BJ (cell line): Measurements from ENCODE around the gene BACE2. TPM values are rescaled to one million over a fixed set of nuclear protein-coding genes. Genes with fewer than 3 reads are reported as not detected.

Source experiments
- CTCF ChIA-PET: fragments of 350-600 bp; formaldehyde crosslinking; extraction: SDS; loops from one replicate; lab custom pipeline; 2021; ENCODE audit warnings: antibody characterized with exemption, inconsistent platforms; lab: Yijun Ruan, JAX
- POLR2A ChIA-PET: fragments of 300-600 bp; sonication (Branson Sonifier 250); formaldehyde crosslinking; extraction: SDS; loops from one replicate; lab custom pipeline; 2021; ENCODE audit warnings: antibody characterized with exemption; lab: Charles Lee
- DNase-seq: peaks from one replicate; pipeline ENCODE4 v3.0.0-alpha.2; 2011; ENCODE audit warnings: low read depth
- H3K27me3 ChIP-seq: 2 replicates; pipeline ENCODE4 v1.6.0; 2011; ENCODE audit warnings: low read length; ENCODE audit not compliant: control insufficient read depth, insufficient read depth
- H3K36me3 ChIP-seq: 2 replicates; pipeline ENCODE4 v1.5.1; 2011; ENCODE audit warnings: low read length; ENCODE audit not compliant: control insufficient read depth, insufficient read depth
- H3K4me3 ChIP-seq: 2 replicates; pipeline ENCODE4 v1.5.1; 2011; ENCODE audit warnings: low read depth, mild to moderate bottlenecking, control low read depth, low read length
- polyA plus RNA-seq: library from polyadenylated mRNA; depleted of rRNA; stranded (reverse); fragments of >200 nt; gene quantifications from 2 replicates; pipeline ENCODE4 v1.2.3, GENCODE V29; 2011
- TF ChIP-seq, protein P1 (sequence below): IDR thresholded peaks from 2 replicates; pipeline ENCODE4 v1.5.1; 2011; ENCODE audit warnings: low read depth, mild to moderate bottlenecking, control low read depth, inconsistent platforms, low read length, moderate library complexity; ENCODE audit not compliant: insufficient read depth

The BACE2 gene
- polyA plus RNA-seq, 1 experiment, result 38.5 TPM

DNA sequence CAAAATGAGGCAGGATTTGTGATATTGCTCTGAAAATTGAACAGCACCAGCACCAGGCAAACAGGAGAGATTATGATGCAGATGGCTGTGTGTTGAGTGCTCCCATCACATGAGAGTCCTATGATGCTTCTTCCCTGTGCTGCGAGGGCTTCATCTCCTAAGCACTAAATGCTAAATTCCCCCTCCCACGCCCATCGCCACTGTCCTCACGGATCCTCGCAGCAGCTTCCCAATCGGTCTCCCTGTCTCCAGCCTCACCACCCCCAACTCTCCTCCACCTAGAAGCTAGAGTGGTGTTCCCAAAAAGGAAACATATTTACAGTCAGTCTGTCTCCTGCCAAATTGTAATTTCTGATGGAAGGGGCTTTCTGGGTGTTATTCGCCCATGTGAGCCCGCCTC, 4.9 kb upstream of the BACE2 start:
- no peak overlapping the region for H3K4me3 ChIP-seq
- no peaks in the 10 kb centered on the region for H3K36me3 ChIP-seq
- TF ChIP-seq, protein P1, sequence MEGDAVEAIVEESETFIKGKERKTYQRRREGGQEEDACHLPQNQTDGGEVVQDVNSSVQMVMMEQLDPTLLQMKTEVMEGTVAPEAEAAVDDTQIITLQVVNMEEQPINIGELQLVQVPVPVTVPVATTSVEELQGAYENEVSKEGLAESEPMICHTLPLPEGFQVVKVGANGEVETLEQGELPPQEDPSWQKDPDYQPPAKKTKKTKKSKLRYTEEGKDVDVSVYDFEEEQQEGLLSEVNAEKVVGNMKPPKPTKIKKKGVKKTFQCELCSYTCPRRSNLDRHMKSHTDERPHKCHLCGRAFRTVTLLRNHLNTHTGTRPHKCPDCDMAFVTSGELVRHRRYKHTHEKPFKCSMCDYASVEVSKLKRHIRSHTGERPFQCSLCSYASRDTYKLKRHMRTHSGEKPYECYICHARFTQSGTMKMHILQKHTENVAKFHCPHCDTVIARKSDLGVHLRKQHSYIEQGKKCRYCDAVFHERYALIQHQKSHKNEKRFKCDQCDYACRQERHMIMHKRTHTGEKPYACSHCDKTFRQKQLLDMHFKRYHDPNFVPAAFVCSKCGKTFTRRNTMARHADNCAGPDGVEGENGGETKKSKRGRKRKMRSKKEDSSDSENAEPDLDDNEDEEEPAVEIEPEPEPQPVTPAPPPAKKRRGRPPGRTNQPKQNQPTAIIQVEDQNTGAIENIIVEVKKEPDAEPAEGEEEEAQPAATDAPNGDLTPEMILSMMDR, result no peak
- no peaks in the 10 kb centered on the region for H3K27me3 ChIP-seq
- ChIA-PET CTCF (interaction anchor here (0.6 kb wide), 1 partner anchor 36 kb away, joined by 3 read pairs; no protein-coding TSS in a partner anchor), POLR2A (no interaction called here)
- DNase-seq, result no peak

DNA sequence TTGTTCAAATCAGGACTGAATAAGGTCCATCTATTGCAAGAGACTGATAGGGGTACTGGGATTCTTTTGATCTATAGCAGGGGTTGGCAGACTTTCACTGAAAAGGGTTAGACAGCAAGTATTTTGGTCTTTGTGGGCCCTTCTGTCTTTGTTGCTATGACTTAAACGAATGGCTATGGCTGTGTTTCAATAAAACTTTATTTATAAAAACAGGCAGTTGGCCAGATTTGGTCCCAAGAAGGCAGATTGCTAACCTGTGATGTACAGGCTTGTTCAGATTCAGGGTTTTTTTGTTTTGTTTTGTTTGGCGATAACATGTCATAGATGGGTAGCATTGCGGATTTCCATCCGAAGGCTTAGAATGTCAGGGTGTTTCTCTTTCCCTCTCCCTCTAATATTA, 3.9 kb upstream of the BACE2 start:
- Histone ChIP-seq H3K36me3 (no peaks in the 10 kb centered on the region), H3K4me3 (no peak overlapping the region), H3K27me3 (no peaks in the 10 kb centered on the region)
- TF ChIP-seq, protein P1, result no peak
- DNase-seq, result no peak
- ChIA-PET POLR2A (no interaction called here), CTCF (no interaction called here)

DNA sequence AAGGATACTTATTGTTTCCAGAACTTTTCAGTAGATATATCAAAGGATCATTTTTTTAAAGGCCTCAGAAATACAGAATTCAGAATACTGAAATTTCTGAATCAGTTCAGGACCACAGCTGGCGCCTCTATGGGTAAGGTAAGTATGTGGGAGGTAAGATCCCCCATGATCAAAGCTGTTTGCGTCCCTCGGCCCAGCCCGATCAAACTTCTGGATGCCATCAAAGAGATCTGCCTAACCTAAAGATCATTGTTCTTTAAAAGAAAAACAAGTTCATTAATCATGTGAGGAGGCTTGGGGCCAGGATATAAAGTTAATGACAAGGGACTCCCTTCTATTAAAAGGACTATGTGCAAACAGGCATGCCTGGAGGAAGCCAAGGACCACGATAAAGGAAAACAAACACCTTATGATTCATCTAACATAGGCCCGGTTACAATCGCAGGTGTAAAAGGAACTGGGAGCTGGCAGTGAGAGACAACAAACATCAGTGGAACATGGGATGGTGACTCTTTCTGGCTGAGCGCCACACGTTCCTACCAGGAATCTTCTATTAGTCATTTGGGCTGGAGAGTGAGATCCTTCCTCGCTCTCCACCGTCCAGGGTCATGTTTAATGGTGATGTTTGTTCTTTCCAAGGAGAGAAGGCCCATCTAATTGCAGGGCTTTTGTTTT, 2.8 kb upstream of the BACE2 start:
- Histone ChIP-seq H3K27me3 (no peaks in the 10 kb centered on the region), H3K4me3 (no peak overlapping the region), H3K36me3 (no peaks in the 10 kb centered on the region)
- ChIA-PET POLR2A (no interaction called here), CTCF (no interaction called here)
- TF ChIP-seq, protein P1, result no peak
- no peak for DNase-seq

DNA sequence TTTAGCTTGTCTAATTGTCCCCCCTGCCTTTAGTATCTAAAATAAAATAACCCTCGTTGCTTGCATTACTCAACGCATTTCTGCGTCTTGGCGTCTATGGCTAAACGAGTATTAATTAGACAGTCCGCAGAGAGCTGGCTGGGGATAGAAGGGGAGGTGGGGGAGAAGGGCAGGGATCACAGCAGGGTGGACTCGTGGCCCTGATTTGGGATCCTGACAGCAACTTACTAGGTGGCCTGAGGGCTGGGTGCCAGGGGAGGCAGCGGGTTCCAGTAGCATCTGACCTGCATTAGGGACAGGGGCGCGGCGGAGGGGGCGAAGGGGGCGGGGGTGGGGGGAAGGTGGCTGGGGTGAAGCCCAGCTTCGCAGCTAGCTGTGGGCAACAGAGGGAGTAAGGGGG, 1.1 kb upstream of the BACE2 start:
- TF ChIP-seq, protein P1, result no peak
- CTCF ChIA-PET, result interaction anchor here (0.8 to 2.7 kb wide), 5 partner anchors 8 to 650 kb away, joined by 3 to 9 read pairs (median 4); no protein-coding TSS in a partner anchor

DNA sequence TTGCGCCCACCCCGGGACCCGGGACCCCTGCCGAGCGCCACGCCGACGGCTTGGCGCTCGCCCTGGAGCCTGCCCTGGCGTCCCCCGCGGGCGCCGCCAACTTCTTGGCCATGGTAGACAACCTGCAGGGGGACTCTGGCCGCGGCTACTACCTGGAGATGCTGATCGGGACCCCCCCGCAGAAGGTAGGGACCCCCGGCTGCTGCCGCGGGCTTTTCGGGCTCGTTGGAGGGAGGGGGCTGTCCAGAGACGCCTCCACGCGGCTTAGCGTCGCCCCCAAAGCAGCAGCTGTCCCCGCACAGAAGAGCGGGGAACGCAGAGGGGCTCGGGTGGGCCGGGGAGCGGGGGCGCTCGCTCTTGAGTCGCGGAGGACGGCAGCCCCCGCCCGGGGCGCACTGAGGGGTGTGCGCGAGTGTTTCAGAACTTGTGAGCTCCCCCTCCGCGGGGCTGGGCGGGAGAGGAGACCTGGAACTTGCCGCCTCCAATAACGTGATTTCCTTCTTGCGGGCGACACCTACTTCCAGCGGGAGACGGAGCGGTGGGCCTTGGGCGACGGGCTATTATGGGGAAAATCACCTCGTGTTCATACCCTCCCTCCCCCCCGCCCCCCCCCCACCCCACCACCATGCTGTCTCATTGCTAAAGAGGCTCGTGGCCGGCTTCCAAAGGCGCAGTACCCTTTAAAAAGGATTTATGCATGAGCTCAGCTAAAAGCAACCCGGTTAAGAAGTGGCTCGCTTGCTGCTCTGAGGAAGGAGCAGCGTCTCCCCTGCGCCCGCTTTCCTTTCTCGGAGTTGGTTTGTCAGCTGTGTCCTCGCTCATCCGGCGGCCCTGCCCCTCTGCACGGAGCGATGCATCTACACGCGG, 664 bp downstream of the BACE2 start:
- peak overlapping the region; percentile 69 for H3K4me3 ChIP-seq
- TF ChIP-seq, protein P1, result peak; percentile 18; the same call in 1 of the 2 replicates
- ChIA-PET CTCF (interaction anchor here (0.8 to 2.7 kb wide), 4 partner anchors 15 to 47 kb away, joined by 3 to 9 read pairs (median 7); no protein-coding TSS in a partner anchor), POLR2A (no interaction called here)
- H3K27me3 ChIP-seq, result no peaks in the 10 kb centered on the region
- DNase-seq, result no peak
- H3K36me3 ChIP-seq, result no peaks in the 10 kb centered on the region

More for the DNA sequence above, 1.1 kb upstream of the BACE2 start:
- no peaks in the 10 kb centered on the region for H3K27me3 ChIP-seq
- no peak for DNase-seq
- no peaks in the 10 kb centered on the region for H3K36me3 ChIP-seq
- peak overlapping the region; percentile 69 for H3K4me3 ChIP-seq
- POLR2A ChIA-PET, result no interaction called here
